ENCODE measurements around the gene KCNIP1. TPM values are rescaled to one million over a fixed set of nuclear protein-coding genes. Genes with fewer than 3 reads are reported as not detected.

KCNIP1 gene
- total and polyA plus RNA-seq, 7 donors, result 0.03 TPM; not detected in 6

GRCh38 chr5:170466988-170467707 is 36.7 kb upstream of the KCNIP1 start:
- no peak overlapping the region for H3K4me3 ChIP-seq
- no peaks in the 10 kb centered on the region for H3K4me1 ChIP-seq
- TF ChIP-seq CTCF (IDR thresholded peaks at IDR 0.05), result no peak
- DNase-seq (no peak), ATAC-seq (no peak)
- H3K9me3 ChIP-seq, result no peaks in the 10 kb centered on the region
- H3K36me3 ChIP-seq (ENCODE audit: insufficient read depth in 1 of 2, low read depth in 1 of 2), result no peaks in the 10 kb centered on the region
- peaks cover 0 to 8% (median 2%) of the 10 kb centered on the region in 3 donors for H3K27me3 ChIP-seq (ENCODE audit: insufficient read depth in 3 of 3, low read length in 2 of 3)
- H3K27ac ChIP-seq, result no peak overlapping the region
- intact Hi-C loops (cut with DNase I), result no loop called here
- WGBS, 3 donors, result 75 to 78% (median 77%) methylated on average over 13 of the region's 13 CpGs

GRCh38 chr5:170468633-170469285 is 35.1 kb upstream of the KCNIP1 start:
- ATAC-seq (no peak), DNase-seq (no peak)
- H3K27me3 ChIP-seq (ENCODE audit: insufficient read depth in 3 of 3, low read length in 2 of 3), result peaks cover 0 to 8% (median 2%) of the 10 kb centered on the region in 3 donors
- no peak overlapping the region for H3K4me3 ChIP-seq
- 88% methylated on average over 7 of the region's 7 CpGs for WGBS, 3 donors
- H3K4me1 ChIP-seq, result no peaks in the 10 kb centered on the region
- no peak for TF ChIP-seq CTCF (IDR thresholded peaks at IDR 0.05)
- H3K9me3 ChIP-seq, result no peaks in the 10 kb centered on the region
- H3K27ac ChIP-seq, result no peak overlapping the region
- no peaks in the 10 kb centered on the region for H3K36me3 ChIP-seq (ENCODE audit: insufficient read depth in 1 of 2, low read depth in 1 of 2)
- intact Hi-C loops (cut with DNase I), result no loop called here

GRCh38 chr5:170469414-170469813 is 34.4 kb upstream of the KCNIP1 start:
- DNase-seq (no peak), ATAC-seq (no peak)
- no peak overlapping the region for H3K27ac ChIP-seq
- no peak for TF ChIP-seq CTCF (IDR thresholded peaks at IDR 0.05)
- no peaks in the 10 kb centered on the region for H3K4me1 ChIP-seq
- intact Hi-C loops (cut with DNase I), result no loop called here
- no peaks in the 10 kb centered on the region for H3K36me3 ChIP-seq (ENCODE audit: insufficient read depth in 1 of 2, low read depth in 1 of 2)
- H3K4me3 ChIP-seq, result no peak overlapping the region
- 84 to 92% (median 90%) methylated on average over 4 of the region's 4 CpGs for WGBS, 3 donors
- no peaks in the 10 kb centered on the region for H3K9me3 ChIP-seq
- H3K27me3 ChIP-seq (ENCODE audit: insufficient read depth in 3 of 3, low read length in 2 of 3), result peaks cover 0 to 8% (median 2%) of the 10 kb centered on the region in 3 donors

- intact Hi-C loops (cut with DNase I), result no loop called here
- Histone ChIP-seq H3K9me3 (no peaks in the 10 kb centered on the region), H3K4me3 (no peak overlapping the region), H3K36me3 (ENCODE audit: insufficient read depth in 1 of 2, low read depth in 1 of 2) (no peaks in the 10 kb centered on the region), H3K27me3 (ENCODE audit: insufficient read depth in 3 of 3, low read length in 2 of 3) (peaks cover 0 to 8% (median 2%) of the 10 kb centered on the region in 3 donors), H3K27ac (no peak overlapping the region), H3K4me1 (no peaks in the 10 kb centered on the region)
- no peak for DNase-seq
- no peak for TF ChIP-seq CTCF (IDR thresholded peaks at IDR 0.05)
- no peak for ATAC-seq
- WGBS, 3 donors, result 75 to 87% (median 83%) methylated on average over 4 of the region's 4 CpGs
Observed at GRCh38 chr5:170470275-170470674, 33.5 kb upstream of the KCNIP1 start.

All from psoas muscle (tissue), 8 donors.